NB4 (cell line): ENCODE data around the gene SLC16A11.

ENCODE experiments used
- DNase-seq: peaks from one replicate; pipeline ENCODE4 v3.0.0; 2010; ENCODE audit warnings: low read depth
- H3K4me3 ChIP-seq: one replicate; pipeline ENCODE4 v1.5.1; 2011; ENCODE audit warnings: mild to moderate bottlenecking, low read depth, low read length, moderate library complexity
- CTCF ChIP-seq: IDR thresholded peaks from one replicate; pipeline ENCODE4 v1.5.1; 2012; ENCODE audit warnings: low read depth, low read length
- MAX ChIP-seq: IDR thresholded peaks from 2 replicates; pipeline ENCODE4 v1.6.1; 2011; ENCODE audit warnings: low read depth, low read length
- MYC ChIP-seq: IDR thresholded peaks from 2 replicates; pipeline ENCODE4 v1.6.1; 2011; ENCODE audit warnings: low read depth, low read length
- POLR2A ChIP-seq: IDR thresholded peaks from 2 replicates; pipeline ENCODE4 v1.6.1; 2011; ENCODE audit warnings: mild to moderate bottlenecking; ENCODE audit not compliant: insufficient read length; ENCODE audit errors: extremely low read depth

Gene SLC16A11

GRCh38 chr17:7014261-7014994 lies 29.5 kb downstream of the SLC16A11 start:
- TF ChIP-seq CTCF, result no peak
- TF ChIP-seq MYC, result peak; percentile 10; the same call in 1 of the 2 replicates
- TF ChIP-seq POLR2A, result peak; percentile 89
- no peak; the same call in 1 of the 2 replicates for TF ChIP-seq MAX
- peak overlapping the region; percentile 91 for H3K4me3 ChIP-seq
- DNase-seq, result peak; percentile 94

GRCh38 chr17:7011942-7012254 lies 32.0 kb downstream of the SLC16A11 start:
- H3K4me3 ChIP-seq, result peak overlapping the region; percentile 91
- no peak for DNase-seq
- no peak for TF ChIP-seq MAX
- TF ChIP-seq MYC, result no peak
- no peak for TF ChIP-seq POLR2A
- TF ChIP-seq CTCF, result no peak

- TF ChIP-seq POLR2A (no peak), MAX (no peak), CTCF (no peak), MYC (no peak)
- peak overlapping the region; percentile 91 for H3K4me3 ChIP-seq
- no peak for DNase-seq
Observed at GRCh38 chr17:7011415-7011814, 32.5 kb downstream of the SLC16A11 start.

- H3K4me3 ChIP-seq, result peak overlapping the region; percentile 91
- peak; percentile 68 for DNase-seq
- TF ChIP-seq CTCF (no peak), MAX (no peak), MYC (no peak), POLR2A (no peak)
Observed at GRCh38 chr17:7010523-7010922, 33.4 kb downstream of the SLC16A11 start.

- DNase-seq, result no peak
- no peak overlapping the region for H3K4me3 ChIP-seq
- no peak for TF ChIP-seq POLR2A
- no peak for TF ChIP-seq MAX
- TF ChIP-seq MYC, result no peak
- no peak for TF ChIP-seq CTCF
Observed at GRCh38 chr17:7007143-7007542, 36.7 kb downstream of the SLC16A11 start.
